ENCODE results near the gene NPSR1.
"Not testable (repeated sequence)": the region's sequence is repeated elsewhere in the genome, so short reads cannot be mapped to it uniquely, and the experiment has no call there.

GRCh38 chr7:34628618-34629017, 29.4 kb upstream of the NPSR1 start:
- not testable (repeated sequence) for TF ChIP-seq CTCF, POLR2A (IDR thresholded peaks at IDR 0.05)
